Measurements from ENCODE around the gene LHX3. TPM values are rescaled to one million over a fixed set of nuclear protein-coding genes. Genes with fewer than 3 reads are reported as not detected.
A peak's percentile ranks its signal among the peaks of the same experiment; 100 is the strongest.

LHX3 gene
- total and polyA plus RNA-seq, 2 experiments from 2014 or later, result not detected

DNA sequence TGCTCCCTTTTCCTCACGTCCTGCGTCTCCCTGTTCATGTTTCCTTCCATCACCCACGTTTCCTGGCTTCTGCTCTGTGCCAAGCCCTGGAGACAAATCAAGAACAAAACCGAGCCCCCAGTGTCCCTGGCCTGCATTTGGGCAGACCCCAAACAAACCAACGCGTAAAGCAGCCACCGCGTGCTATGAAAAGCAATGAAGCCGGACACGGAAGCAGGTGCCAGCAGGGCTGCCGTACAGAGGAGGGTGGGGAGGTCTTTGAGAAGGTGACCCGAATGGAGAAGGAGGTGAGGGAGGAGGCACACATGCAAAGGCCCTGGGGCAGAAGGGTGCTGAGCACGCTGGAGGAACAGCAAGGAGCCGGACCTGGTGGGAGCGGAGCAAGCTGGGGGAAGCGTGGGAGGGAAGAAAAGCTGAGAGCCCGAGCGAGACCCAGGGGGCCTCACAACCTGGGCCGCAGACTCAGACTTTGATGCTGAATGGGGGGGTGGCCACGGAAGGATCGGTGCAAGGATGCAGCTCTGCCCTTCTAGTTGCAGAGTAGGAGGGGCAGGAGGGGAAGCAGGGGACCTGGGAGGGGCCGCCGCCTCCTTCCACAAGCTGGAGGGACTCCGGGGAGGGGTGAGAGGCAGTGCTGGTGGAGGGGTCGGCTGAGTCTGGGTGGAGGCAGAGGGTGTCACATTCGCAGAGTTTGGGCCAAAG lies 42.1 kb upstream of the LHX3 start:
- TF ChIP-seq, protein P1, sequence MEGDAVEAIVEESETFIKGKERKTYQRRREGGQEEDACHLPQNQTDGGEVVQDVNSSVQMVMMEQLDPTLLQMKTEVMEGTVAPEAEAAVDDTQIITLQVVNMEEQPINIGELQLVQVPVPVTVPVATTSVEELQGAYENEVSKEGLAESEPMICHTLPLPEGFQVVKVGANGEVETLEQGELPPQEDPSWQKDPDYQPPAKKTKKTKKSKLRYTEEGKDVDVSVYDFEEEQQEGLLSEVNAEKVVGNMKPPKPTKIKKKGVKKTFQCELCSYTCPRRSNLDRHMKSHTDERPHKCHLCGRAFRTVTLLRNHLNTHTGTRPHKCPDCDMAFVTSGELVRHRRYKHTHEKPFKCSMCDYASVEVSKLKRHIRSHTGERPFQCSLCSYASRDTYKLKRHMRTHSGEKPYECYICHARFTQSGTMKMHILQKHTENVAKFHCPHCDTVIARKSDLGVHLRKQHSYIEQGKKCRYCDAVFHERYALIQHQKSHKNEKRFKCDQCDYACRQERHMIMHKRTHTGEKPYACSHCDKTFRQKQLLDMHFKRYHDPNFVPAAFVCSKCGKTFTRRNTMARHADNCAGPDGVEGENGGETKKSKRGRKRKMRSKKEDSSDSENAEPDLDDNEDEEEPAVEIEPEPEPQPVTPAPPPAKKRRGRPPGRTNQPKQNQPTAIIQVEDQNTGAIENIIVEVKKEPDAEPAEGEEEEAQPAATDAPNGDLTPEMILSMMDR (IDR thresholded peaks at IDR 0.05; ENCODE audit: low read depth, low read length), result no peak
- no peaks in the 10 kb centered on the region for H3K9me3 ChIP-seq (ENCODE audit: low read depth)
- H3K36me3 ChIP-seq, result no peaks in the 10 kb centered on the region
- H3K4me1 ChIP-seq (ENCODE audit: low read depth), result peaks cover 6% of the 10 kb centered on the region
- H3K4me3 ChIP-seq, result no peak overlapping the region
- H3K27me3 ChIP-seq, result no peaks in the 10 kb centered on the region
- DNase-seq (ENCODE audit: low read depth in 1 of 2, low spot score in 1 of 2), result no peak
- H3K27ac ChIP-seq, result no peak overlapping the region

DNA sequence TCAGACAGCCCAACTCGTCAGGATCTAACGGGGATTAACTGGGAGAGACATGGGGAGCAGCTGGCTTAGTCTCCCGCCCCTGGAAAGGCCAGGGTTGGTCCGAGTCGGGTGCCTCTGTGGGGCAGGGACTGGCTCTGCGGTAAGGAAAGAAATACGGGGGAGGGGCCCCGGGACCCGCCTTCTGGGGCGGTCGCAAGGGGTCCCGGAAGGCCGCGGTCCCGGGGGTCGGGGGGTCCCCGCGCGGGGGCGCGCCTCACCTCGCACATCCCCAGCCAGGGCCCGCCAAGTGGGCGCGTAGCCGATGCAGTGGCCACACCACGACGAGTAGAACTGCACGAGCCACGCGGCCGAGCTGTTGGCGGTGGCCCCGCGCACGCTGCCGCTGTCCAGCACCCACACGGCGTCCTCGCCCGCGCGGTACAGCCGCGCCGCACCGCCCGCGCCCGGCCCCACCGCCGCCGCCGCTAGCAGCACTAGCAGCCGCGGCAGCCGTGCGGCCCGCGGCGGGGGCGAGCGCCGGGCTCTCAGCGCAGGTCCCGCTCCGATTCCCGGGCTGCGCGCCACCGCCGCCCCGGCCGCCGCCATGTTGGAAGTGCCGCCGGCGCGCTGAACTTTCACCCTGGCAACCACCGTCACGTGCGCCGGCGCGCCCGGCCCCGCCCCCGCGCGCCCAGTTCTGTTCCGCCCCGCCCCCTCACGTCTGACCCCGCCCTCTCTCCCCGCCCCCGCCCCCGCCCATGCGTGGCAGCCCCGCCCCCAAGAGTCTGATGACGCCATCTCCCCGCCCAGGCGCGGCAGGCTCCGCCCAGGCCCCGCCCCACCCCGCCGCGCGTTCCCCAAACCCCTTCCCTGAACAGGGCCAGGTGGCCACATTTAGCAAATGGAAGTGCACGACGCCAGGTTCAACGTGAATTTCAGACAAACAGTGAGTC lies 40.6 kb upstream of the LHX3 start, which contains the start of gene QSOX2:
Gene QSOX2, minus strand, starts transcription at position 594 of the 932 bp plus-strand sequence. Its CDS starts 9 bp downstream, at position 585.
- no peaks in the 10 kb centered on the region for H3K27me3 ChIP-seq
- no peaks in the 10 kb centered on the region for H3K36me3 ChIP-seq
- TF ChIP-seq, protein P1 (IDR thresholded peaks at IDR 0.05; ENCODE audit: low read depth, low read length), result no peak
- peak within 1 kb of the TSS; percentile 64 for H3K4me3 ChIP-seq
- DNase-seq (ENCODE audit: low read depth in 1 of 2, low spot score in 1 of 2), result peak; percentile 86
- H3K9me3 ChIP-seq (ENCODE audit: low read depth), result no peaks in the 10 kb centered on the region
- H3K4me1 ChIP-seq (ENCODE audit: low read depth), result peaks cover 6% of the 10 kb centered on the region
- H3K27ac ChIP-seq, result no peak within 1 kb of the TSS

GRCh38 chr9:136244969-136245218 lies 40.0 kb upstream of the LHX3 start:
- H3K36me3 ChIP-seq, result no peaks in the 10 kb centered on the region
- TF ChIP-seq, protein P1 (IDR thresholded peaks at IDR 0.05; ENCODE audit: low read depth, low read length), result no peak
- H3K4me3 ChIP-seq, result peak overlapping the region; percentile 64
- H3K9me3 ChIP-seq (ENCODE audit: low read depth), result no peaks in the 10 kb centered on the region
- no peaks in the 10 kb centered on the region for H3K27me3 ChIP-seq
- no peak for DNase-seq (ENCODE audit: low read depth in 1 of 2, low spot score in 1 of 2)
- H3K27ac ChIP-seq, result no peak overlapping the region
- peaks cover 12% of the 10 kb centered on the region for H3K4me1 ChIP-seq (ENCODE audit: low read depth)

DNA sequence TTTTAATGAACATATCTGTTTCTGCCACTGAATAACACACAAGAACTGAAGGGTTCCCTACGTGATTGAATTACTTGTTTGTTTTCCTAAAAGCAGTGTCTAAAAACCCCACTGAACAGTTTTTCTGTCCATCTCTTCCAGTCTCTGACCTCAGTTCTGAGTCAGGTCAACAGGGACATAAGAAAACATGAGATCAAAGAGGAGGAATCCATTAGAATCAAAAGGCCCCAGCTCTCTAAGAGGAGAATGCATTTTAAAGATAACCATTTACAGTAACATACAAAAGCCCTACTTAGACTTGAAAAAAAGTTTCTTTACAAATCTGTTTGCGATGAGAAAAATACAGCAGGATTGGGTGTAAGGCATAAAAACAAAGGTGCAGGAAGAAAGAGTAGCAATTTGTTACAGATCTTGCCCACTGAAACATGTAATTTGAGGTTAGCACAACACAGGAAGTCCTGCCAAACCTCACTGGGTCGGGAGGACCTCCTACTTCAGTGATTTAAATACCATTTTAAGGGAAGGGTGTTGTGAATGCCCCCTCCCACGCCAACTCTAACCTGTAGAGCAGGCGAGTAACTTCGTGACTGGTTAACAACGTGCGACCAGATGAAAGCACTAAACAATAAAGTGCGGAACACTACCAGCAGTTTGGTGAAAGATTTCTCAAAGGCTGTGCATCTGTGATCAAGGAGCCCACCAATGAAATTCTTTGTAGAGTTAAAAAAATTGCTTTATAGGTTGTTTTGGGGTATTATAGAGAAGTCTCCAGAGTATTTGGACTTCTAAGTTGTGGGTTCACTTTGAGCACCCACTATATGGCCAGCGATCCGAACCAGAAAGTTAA lies 39.4 kb upstream of the LHX3 start:
- H3K36me3 ChIP-seq, result no peaks in the 10 kb centered on the region
- H3K27me3 ChIP-seq, result no peaks in the 10 kb centered on the region
- H3K4me3 ChIP-seq, result peak overlapping the region; percentile 64
- H3K4me1 ChIP-seq (ENCODE audit: low read depth), result peaks cover 15% of the 10 kb centered on the region
- DNase-seq (ENCODE audit: low read depth in 1 of 2, low spot score in 1 of 2), result no peak
- TF ChIP-seq, protein P1 (IDR thresholded peaks at IDR 0.05; ENCODE audit: low read depth, low read length), result no peak
- no peak overlapping the region for H3K27ac ChIP-seq
- H3K9me3 ChIP-seq (ENCODE audit: low read depth), result no peaks in the 10 kb centered on the region

DNA sequence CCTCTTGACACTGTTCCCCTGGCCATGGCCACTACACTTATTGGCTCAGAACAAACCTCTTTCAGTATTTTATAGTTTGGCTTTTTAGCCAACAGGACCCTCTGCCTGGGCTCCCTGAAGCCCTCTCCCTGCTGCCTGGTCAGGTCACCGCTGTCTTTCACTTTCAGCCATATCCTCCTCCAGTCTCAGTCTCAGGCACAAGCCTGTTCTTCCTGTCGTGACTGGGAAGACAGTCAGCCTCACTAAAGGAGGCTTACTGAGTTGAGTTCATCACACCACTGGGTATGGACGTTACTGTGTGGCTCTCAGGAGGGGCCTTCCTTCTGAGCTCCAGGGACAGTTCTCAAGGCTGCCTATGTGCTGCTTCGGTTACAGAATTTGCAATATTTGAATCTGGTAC lies 38.7 kb upstream of the LHX3 start:
- no peak overlapping the region for H3K27ac ChIP-seq
- peaks cover 15% of the 10 kb centered on the region for H3K4me1 ChIP-seq (ENCODE audit: low read depth)
- H3K9me3 ChIP-seq (ENCODE audit: low read depth), result no peaks in the 10 kb centered on the region
- no peak overlapping the region for H3K4me3 ChIP-seq
- no peak for DNase-seq (ENCODE audit: low read depth in 1 of 2, low spot score in 1 of 2)
- no peaks in the 10 kb centered on the region for H3K36me3 ChIP-seq
- TF ChIP-seq, protein P1 (IDR thresholded peaks at IDR 0.05; ENCODE audit: low read depth, low read length), result no peak
- no peaks in the 10 kb centered on the region for H3K27me3 ChIP-seq
